GM13977 (cell line): ENCODE measurements around the gene ABCA3.
"Not testable (repeated sequence)": the region's sequence is repeated elsewhere in the genome, so short reads cannot be mapped to it uniquely, and the experiment has no call there.

ENCODE experiments used
- DNase-seq: peaks from one replicate; pipeline ENCODE4 v3.0.0; 2012; ENCODE audit warnings: low spot score
- in situ Hi-C: fragments of 300-500 bp; cut with MboI; formaldehyde crosslinking; loops from one replicate; pipeline ENCODE4 v1.12.0; 2022; ENCODE audit warnings: low sequenced_read_pairs, low pct_unique_long_range_greater_than_20kb, mixed read lengths, inconsistent platforms; ENCODE audit not compliant: unreplicated experiment
- TF ChIP-seq, protein P1 (sequence below): IDR thresholded peaks from 2 replicates; pipeline ENCODE4 v1.5.1; 2012; ENCODE audit warnings: mild to moderate bottlenecking, control low read depth; ENCODE audit not compliant: insufficient read depth; ENCODE audit errors: extremely low read depth, missing control alignments

The ABCA3 gene

DNA sequence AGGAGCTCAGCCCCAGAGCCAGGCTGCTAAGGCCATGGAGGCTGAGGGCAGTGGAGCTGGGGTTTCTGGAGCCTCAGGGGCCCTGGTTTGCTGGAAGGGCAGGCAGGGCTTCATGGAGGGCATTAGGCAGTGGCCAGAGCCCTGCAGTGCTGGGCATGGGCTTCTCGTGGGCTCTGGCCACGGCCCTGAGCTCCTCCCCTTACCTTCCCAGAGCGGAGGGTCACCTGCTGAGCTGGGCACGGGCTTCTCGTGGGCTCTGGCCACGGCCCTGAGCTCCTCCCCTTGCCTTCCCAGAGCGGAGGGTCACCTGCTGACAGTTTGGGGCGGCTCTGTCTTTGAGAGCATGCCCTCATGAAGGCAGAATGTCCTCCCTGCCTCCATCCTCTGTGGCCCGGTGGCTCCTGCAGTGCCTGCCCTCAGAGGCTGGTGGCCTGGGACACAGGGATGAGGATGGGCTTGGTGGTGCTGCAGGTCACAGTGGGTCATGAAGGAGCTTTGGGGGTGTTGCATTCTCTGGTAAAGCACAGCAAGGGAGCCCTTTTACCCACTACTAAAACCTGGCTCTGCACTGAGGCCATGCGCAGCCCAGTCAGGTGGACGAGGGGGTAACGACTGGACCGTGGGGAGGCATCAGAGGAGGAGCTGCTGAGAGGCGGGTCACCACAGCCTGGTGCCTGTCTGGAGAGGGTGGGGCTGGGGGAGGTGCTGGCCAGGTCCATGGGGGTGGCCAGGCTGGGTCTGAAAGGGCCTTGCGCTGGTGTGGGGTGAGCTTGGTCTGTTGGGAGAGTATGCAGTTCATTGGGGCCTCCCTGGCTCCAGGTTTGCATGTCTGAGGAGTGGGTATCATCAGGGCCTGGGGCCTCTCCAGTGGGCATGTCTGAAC, 69.7 kb downstream of the ABCA3 start:
- TF ChIP-seq, protein P1, sequence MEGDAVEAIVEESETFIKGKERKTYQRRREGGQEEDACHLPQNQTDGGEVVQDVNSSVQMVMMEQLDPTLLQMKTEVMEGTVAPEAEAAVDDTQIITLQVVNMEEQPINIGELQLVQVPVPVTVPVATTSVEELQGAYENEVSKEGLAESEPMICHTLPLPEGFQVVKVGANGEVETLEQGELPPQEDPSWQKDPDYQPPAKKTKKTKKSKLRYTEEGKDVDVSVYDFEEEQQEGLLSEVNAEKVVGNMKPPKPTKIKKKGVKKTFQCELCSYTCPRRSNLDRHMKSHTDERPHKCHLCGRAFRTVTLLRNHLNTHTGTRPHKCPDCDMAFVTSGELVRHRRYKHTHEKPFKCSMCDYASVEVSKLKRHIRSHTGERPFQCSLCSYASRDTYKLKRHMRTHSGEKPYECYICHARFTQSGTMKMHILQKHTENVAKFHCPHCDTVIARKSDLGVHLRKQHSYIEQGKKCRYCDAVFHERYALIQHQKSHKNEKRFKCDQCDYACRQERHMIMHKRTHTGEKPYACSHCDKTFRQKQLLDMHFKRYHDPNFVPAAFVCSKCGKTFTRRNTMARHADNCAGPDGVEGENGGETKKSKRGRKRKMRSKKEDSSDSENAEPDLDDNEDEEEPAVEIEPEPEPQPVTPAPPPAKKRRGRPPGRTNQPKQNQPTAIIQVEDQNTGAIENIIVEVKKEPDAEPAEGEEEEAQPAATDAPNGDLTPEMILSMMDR, result no peak
- in situ Hi-C loops, result no loop called here

GRCh38 chr16:2270070-2270462, 70.5 kb downstream of the ABCA3 start:
- TF ChIP-seq, protein P1, result no peak
- in situ Hi-C loops, result no loop called here
- DNase-seq, result no peak

More for the DNA sequence above, 69.7 kb downstream of the ABCA3 start:
- DNase-seq, result no peak

DNA sequence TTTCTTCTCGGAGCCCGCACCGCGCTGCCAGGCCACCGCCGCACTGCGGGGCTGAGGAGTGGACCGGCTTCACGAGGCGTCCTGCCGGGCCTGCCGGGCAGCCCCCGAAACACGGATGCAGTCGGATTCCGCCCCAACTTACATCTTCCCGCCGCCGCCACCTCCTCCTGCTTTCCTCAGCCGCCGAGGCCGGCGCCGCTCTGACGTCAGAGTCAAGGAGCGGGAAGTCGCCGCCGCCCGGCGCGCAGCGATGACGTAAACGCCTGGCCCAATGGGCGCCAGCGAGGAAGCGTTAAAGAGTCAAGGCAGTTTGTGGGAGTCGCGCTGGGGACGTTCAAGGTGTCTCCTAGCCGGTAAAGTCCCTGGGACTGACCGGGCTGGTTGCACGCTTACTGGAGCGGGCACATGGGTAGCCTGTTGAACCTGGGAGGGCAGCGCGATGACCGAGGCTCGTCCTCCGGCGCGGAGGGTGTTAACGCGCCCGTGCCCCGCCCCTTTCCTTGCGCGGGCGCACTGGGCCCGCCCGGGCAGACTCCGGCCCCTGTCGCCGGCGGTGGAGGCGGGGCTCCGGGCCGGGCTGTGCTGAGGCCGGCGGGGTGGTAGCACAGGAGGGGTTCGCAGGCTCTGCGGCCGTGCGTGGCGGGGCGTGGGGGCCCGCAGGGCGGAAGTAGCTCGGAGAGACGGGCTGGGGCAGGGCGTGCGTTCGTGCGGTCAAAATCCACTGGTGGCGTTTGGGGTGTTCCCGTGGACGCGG, 72.4 kb downstream of the ABCA3 start, which contains the start of gene RNPS1:
TSS of gene RNPS1 (minus strand) at position 214 of the 754 bp plus-strand sequence. CDS start 3,483 bp downstream, outside the sequence.
- DNase-seq, result peak; percentile 100
- TF ChIP-seq, protein P1, result no peak
- in situ Hi-C loops, result no loop called here

DNA sequence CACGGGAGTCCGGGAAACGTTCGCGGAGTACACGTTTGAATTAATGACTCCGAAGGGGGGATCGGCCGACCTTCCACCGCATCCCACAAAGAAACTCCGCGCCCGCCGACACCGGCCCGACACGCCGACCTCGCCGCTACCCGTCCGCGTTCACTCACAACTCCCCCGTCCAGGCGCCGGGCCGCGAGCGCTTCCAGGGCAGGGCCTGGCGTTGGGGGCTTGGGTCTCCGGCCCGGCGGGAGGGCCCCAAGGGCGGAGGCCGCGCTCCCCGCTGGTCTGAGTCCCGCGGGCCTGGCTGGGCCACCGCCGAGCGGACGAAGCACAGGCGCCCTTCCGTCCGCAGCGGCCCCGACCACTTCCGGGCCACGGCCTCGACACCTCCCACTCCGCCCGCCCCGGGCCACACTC, 73.0 kb downstream of the ABCA3 start:
- in situ Hi-C loops, result not testable (repeated sequence)
- DNase-seq, result peak; percentile 78

- in situ Hi-C loops, DNase-seq: not testable (repeated sequence)
Observed at GRCh38 chr16:2266887-2267286, 73.6 kb downstream of the ABCA3 start.

GRCh38 chr16:2263026-2263425, 77.5 kb downstream of the ABCA3 start:
- in situ Hi-C loops, DNase-seq: not testable (repeated sequence)

DNA sequence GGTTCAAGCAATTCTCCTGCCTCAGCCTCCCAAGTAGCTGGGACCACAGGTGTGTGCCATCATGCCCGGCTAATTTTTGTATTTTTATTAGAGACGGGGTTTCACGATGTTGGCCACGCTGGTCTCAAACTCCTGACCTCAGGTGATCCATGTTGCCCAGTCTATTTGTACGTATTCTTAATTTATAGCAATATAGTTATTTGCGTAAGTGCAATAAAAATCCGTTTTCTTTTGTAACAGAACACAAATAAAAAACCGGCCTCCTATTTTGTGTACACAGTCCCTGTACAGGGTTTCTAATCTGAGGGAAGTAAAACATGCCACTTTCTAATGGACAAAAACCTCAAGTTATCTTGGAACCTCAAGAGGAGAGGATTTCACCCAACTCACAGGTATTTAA, 80.3 kb downstream of the ABCA3 start:
- DNase-seq, result no peak
- in situ Hi-C loops, result no loop called here
- TF ChIP-seq, protein P1, result no peak

DNA sequence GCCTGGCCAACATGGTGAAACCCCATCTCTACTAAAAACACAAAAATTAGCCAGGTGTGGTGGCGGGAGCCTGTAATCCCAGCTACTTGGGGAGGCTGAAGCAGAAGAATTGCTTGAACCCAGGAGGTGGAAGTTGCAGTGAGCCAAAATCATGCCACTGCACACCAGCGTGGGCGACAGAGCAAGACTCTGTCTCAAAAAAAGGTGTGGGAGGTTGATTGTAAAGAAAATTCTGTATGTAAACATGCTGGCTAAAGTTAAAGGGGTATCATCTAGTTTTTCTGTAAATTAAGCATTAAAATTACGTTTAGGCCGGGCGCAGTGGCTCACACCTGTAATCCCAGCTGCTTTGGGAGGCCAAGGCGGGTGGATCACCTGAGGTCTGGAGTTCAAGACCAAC, 82.0 kb downstream of the ABCA3 start:
- DNase-seq, result not testable (repeated sequence)

More for the DNA sequence above, 82.0 kb downstream of the ABCA3 start:
- in situ Hi-C loops, result not testable (repeated sequence)
